Spleen (tissue), 11 donors: ENCODE results near the gene PTPDC1. TPM values are rescaled to one million over a fixed set of nuclear protein-coding genes. Genes with fewer than 3 reads are reported as not detected.

Experiments used
- DNase-seq: peaks from one replicate; pipeline ENCODE4 v3.0.0-alpha.2; 2020
- H3K27ac ChIP-seq, 8 donors: fragments of 200-600 bp; sonication (generic) in 7 of 8; 1 replicate in 4 of 8; 2 replicates in 4 of 8; pipeline versions ENCODE4 v1.5.0 to v1.8.0; 2016 to 2021; ENCODE audit warnings: inconsistent platforms in 4 of 8, mild to moderate bottlenecking in 4 of 8, moderate library complexity in 1 of 8
- H3K27me3 ChIP-seq, 7 donors: fragments of 200-600 bp; sonication (generic) in 6 of 7; replicated peaks in 1 of 7; 1 replicate in 4 of 7; 2 replicates in 3 of 7; pipeline versions ENCODE4 v1.5.0 to v1.8.0; 2016 to 2021; ENCODE audit warnings: inconsistent platforms in 3 of 7, mild to moderate bottlenecking in 1 of 7
- H3K36me3 ChIP-seq, 6 donors: fragments of 200-600 bp; sonication (generic) in 5 of 6; 1 replicate in 4 of 6; 2 replicates in 2 of 6; pipeline versions ENCODE4 v1.5.0 to v1.8.0; 2016 to 2021; ENCODE audit warnings: inconsistent platforms in 2 of 6
- H3K4me1 ChIP-seq, 6 donors: fragments of 200-600 bp; sonication (generic) in 5 of 6; 1 replicate in 3 of 6; 2 replicates in 3 of 6; pipeline versions ENCODE4 v1.5.0 to v1.8.0; 2016 to 2021; ENCODE audit warnings: inconsistent platforms in 3 of 6
- H3K4me3 ChIP-seq, 8 donors: fragments of 200-600 bp; sonication (generic) in 7 of 8; 1 replicate in 4 of 8; 2 replicates in 4 of 8; pipeline versions ENCODE4 v1.5.0 to v1.8.0; 2016 to 2021; ENCODE audit warnings: inconsistent platforms in 4 of 8, mild to moderate bottlenecking in 4 of 8, moderate library complexity in 2 of 8
- H3K9me3 ChIP-seq, 8 donors: fragments of 200-600 bp; sonication (generic) in 7 of 8; 1 replicate in 4 of 8; 2 replicates in 4 of 8; pipeline versions ENCODE4 v1.5.0 to v1.8.0; 2016 to 2021; ENCODE audit warnings: inconsistent platforms in 4 of 8
- POLR2A ChIP-seq, 3 donors: fragments of 450-650 bp; IDR thresholded peaks; one replicate each; pipeline ENCODE4 v1.5.1; 2017; ENCODE audit warnings: antibody characterized with exemption in 3 of 3, mild to moderate bottlenecking in 1 of 3
- POLR2AphosphoS5 ChIP-seq, 3 donors: sonication (generic); formaldehyde crosslinking; IDR thresholded peaks; one replicate each; pipeline ENCODE4 v1.5.1; 2017; ENCODE audit warnings: antibody characterized with exemption in 3 of 3
- WGBS, 5 donors: extraction: QIAGEN DNeasy Blood & Tissue Kit in 3 of 5; methylation state at CpG; one replicate each; pipeline versions ENCODE4 v1.1.5 to v1.1.7; 2013 to 2018; 5-methylcytosine and 5-hydroxymethylcytosine counted together
- intact Hi-C: fragments of 100-400 bp; cut with DNase I; formaldehyde crosslinking; loops from one replicate; pipeline ENCODE4 v1.15.0; 2023; ENCODE audit warnings: low total_unique reads
- polyA plus RNA-seq, 3 donors: library from polyadenylated mRNA; stranded (reverse); fragments of 200-250 nt; gene quantifications; one replicate each; pipeline ENCODE4 v1.2.1, GENCODE V29; 2013
- total RNA-seq, 7 donors: library from RNA; depleted of rRNA in 3 of 7; stranded (reverse); fragments of >200 nt in 3 of 7; fragmentation: NEBNext Ultra II Directional in 4 of 7; extraction: Animal tissue kit (Norgen Biotek cat#: 25700) in 4 of 7; gene quantifications; one replicate each; pipeline versions ENCODE4 v1.1.0 to v1.2.1, GENCODE V29; 2016 to 2021
- TF ChIP-seq, protein P1 (sequence below), 11 experiments: fragments of 200-600 bp in 7 of 11; fragments of 450-650 bp in 4 of 11; sonication (generic) in 4 of 11; IDR thresholded peaks in 8 of 11; conservative IDR thresholded peaks in 3 of 11; 1 replicate in 7 of 11; 2 replicates in 4 of 11; pipeline versions ENCODE4 v1.4.0 to v1.8.0; 2016 to 2021; ENCODE audit warnings: antibody characterized with exemption in 11 of 11, inconsistent platforms in 4 of 11, mild to moderate bottlenecking in 1 of 11
- donor health status: healthy with polysubstance abuse.
- donor health status: DM: no; HTN: no; CAD: no; lungs with moderate emphysema.
- donor health status: DM: no; HTN: no; CAD: no.
- donor health status: Bipolar disorder and iron deficiency.
- donor health status: healthy.
- donor health status: DM: no; HTN: no; CAD: no.
- donor health status: DM: yes; HTN: yes; CAD: no.

The PTPDC1 gene
- total and polyA plus RNA-seq, 10 donors = 1.9 to 10.5 (median 6.0) TPM

DNA sequence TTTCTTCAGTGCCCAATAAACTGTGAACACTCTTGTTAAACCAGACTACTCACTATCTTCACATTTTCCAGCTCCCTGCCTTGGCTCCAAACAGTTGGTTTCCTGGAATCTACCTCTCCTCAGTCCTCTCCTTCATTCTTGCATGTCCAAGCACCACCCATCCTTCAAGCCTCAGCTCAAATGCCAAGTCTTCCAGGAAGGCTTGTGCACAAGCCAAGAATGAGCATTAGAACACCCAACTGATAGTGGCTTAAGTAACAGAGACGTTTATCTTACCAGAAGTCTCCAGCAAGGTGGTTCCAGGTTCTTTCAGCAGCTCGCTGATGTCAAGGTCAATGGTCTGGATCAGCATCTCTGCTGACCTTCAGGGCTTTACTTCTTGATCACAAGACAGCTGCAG, 60.1 kb downstream of the PTPDC1 start:
- 58 to 81% (median 73%) methylated on average over 2 of the region's 2 CpGs for WGBS, 5 donors

DNA sequence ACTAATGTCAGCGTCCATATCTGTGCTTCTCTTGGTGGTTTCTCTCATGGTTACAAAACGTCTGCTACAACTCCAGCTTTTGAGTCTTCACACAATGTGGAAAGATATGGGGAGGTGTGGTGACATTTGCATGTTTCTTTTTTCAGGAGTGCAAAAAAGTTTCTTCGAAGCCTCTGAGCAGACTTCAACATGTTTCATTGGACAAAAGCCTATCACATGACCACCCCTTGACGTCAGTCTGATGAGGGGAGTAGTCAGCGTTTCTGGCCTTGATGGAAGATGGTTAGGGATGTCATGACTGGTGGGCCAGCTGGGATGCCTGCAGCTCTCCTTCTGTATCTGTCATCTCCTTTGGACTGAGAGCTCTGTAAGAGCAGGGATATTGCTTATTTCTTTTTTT, 61.4 kb downstream of the PTPDC1 start:
- no peak for DNase-seq
- WGBS, 5 donors = 68 to 88% (median 76%) methylated on average over 5 of the region's 5 CpGs

More for the DNA sequence above, 60.1 kb downstream of the PTPDC1 start:
- Histone ChIP-seq H3K27ac (no peak overlapping the region), H3K4me3 (no peak overlapping the region), H3K27me3 (no peaks in the 10 kb centered on the region), H3K9me3 (no peaks in the 10 kb centered on the region), H3K36me3 (no peaks in the 10 kb centered on the region), H3K4me1 (peaks cover 0 to 23% (median under 1%) of the 10 kb centered on the region in 6 donors)
- intact Hi-C loops = no loop called here
- TF ChIP-seq POLR2A (IDR thresholded peaks at IDR 0.05) = no peak
- TF ChIP-seq, protein P1, sequence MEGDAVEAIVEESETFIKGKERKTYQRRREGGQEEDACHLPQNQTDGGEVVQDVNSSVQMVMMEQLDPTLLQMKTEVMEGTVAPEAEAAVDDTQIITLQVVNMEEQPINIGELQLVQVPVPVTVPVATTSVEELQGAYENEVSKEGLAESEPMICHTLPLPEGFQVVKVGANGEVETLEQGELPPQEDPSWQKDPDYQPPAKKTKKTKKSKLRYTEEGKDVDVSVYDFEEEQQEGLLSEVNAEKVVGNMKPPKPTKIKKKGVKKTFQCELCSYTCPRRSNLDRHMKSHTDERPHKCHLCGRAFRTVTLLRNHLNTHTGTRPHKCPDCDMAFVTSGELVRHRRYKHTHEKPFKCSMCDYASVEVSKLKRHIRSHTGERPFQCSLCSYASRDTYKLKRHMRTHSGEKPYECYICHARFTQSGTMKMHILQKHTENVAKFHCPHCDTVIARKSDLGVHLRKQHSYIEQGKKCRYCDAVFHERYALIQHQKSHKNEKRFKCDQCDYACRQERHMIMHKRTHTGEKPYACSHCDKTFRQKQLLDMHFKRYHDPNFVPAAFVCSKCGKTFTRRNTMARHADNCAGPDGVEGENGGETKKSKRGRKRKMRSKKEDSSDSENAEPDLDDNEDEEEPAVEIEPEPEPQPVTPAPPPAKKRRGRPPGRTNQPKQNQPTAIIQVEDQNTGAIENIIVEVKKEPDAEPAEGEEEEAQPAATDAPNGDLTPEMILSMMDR (IDR thresholded peaks at IDR 0.05 in 8 of 11, conservative IDR thresholded peaks at IDR 0.05 in 3 of 11) = no peak
- no peak for TF ChIP-seq POLR2AphosphoS5 (IDR thresholded peaks at IDR 0.05)
- DNase-seq = no peak

DNA sequence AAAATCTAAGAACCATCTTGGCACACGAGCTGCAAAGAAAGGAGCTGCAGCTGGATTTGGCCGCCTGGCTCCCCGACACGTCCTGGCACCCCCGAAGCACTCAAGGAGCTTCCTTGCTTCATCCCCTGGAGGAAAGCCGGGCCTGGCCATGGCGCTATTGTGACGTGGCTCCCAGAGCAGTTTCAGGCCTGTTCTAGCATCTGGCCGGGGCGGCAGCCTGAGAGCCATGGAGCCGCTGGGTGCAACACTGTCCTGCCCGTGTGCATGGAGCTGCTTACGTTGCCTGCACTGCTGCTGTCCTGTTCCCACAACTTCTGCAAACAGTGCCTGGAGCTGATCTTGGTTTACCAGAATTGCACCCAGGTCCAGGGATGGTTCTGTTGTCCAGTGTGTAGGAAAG, 63.5 kb downstream of the PTPDC1 start:
- intact Hi-C loops = no loop called here
- Histone ChIP-seq H3K4me1 (peaks cover 0 to 26% (median 5%) of the 10 kb centered on the region in 6 donors), H3K36me3 (no peaks in the 10 kb centered on the region), H3K4me3 (no peak overlapping the region), H3K9me3 (no peaks in the 10 kb centered on the region), H3K27ac (no peak overlapping the region), H3K27me3 (no peaks in the 10 kb centered on the region)
- DNase-seq = no peak
- TF ChIP-seq, protein P1 (IDR thresholded peaks at IDR 0.05 in 8 of 11, conservative IDR thresholded peaks at IDR 0.05 in 3 of 11) = no peak
- no peak for TF ChIP-seq POLR2AphosphoS5 (IDR thresholded peaks at IDR 0.05)
- no peak for TF ChIP-seq POLR2A (IDR thresholded peaks at IDR 0.05)
- WGBS, 5 donors = 83 to 89% (median 84%) methylated on average over 13 of the region's 13 CpGs

More for the DNA sequence above, 61.4 kb downstream of the PTPDC1 start:
- no peak for TF ChIP-seq POLR2A (IDR thresholded peaks at IDR 0.05)
- TF ChIP-seq POLR2AphosphoS5 (IDR thresholded peaks at IDR 0.05) = no peak
- TF ChIP-seq, protein P1 (IDR thresholded peaks at IDR 0.05 in 8 of 11, conservative IDR thresholded peaks at IDR 0.05 in 3 of 11) = no peak
- H3K36me3 ChIP-seq = no peaks in the 10 kb centered on the region
- intact Hi-C loops = no loop called here
- H3K27me3 ChIP-seq = no peaks in the 10 kb centered on the region
- H3K4me3 ChIP-seq = no peak overlapping the region
- no peaks in the 10 kb centered on the region for H3K9me3 ChIP-seq
- H3K27ac ChIP-seq = no peak overlapping the region
- H3K4me1 ChIP-seq = peaks cover 0 to 27% (median 3%) of the 10 kb centered on the region in 6 donors

DNA sequence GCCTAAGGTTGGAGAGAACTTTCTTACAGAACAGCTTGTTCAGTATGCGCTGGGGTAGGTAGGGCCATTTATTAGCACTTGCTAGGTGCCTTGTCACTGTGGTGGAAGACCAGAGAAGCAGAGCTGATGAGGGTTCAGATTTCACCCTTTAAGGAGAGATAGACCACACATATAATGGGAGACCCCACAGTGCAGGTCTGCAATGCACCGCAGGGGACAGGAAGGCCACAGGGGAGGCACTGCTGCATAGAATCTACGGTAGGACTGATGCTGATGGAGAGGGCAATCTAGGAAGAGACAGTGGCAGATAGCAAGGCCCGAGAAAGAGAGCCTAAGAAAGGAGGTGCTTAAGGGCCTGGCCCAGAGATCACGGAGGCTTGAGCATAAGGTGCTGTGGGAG, 64.2 kb downstream of the PTPDC1 start:
- Histone ChIP-seq H3K36me3 (no peaks in the 10 kb centered on the region), H3K27ac (no peak overlapping the region), H3K9me3 (no peaks in the 10 kb centered on the region), H3K4me1 (peaks cover 0 to 29% (median 8%) of the 10 kb centered on the region in 6 donors), H3K4me3 (no peak overlapping the region), H3K27me3 (no peaks in the 10 kb centered on the region)
- WGBS, 5 donors = 68 to 80% (median 74%) methylated on average over 5 of the region's 5 CpGs
- DNase-seq = no peak
- TF ChIP-seq POLR2A (IDR thresholded peaks at IDR 0.05) = no peak
- TF ChIP-seq POLR2AphosphoS5 (IDR thresholded peaks at IDR 0.05) = no peak
- TF ChIP-seq, protein P1 (IDR thresholded peaks at IDR 0.05 in 8 of 11, conservative IDR thresholded peaks at IDR 0.05 in 3 of 11) = no peak
- intact Hi-C loops = no loop called here
